ENCODE measurements around the gene PARP12. TPM values are rescaled to one million over a fixed set of nuclear protein-coding genes. Genes with fewer than 3 reads are reported as not detected.

PARP12 gene
- total and polyA plus RNA-seq, 11 donors = 6.8 to 65.9 (median 12.6) TPM

- intact Hi-C loops (cut with DNase I) = no loop called here
- WGBS, 4 donors = 91 to 95% (median 94%) methylated on average over 9 of the region's 9 CpGs
- Histone ChIP-seq H3K27ac (no peak overlapping the region), H3K4me3 (no peak overlapping the region), H3K27me3 (no peaks in the 10 kb centered on the region), H3K4me1 (no peaks in the 10 kb centered on the region), H3K9me3 (no peaks in the 10 kb centered on the region), H3K36me3 (peaks cover 0 to 23% (median 0%) of the 10 kb centered on the region in 9 donors)
- ATAC-seq (no peak), DNase-seq (no peak)
- TF ChIP-seq POLR2A (IDR thresholded peaks at IDR 0.05) (no peak), CTCF (IDR thresholded peaks at IDR 0.05) (no peak)
Observed at GRCh38 chr7:140016540-140016939, 46.2 kb downstream of the PARP12 start.

DNA sequence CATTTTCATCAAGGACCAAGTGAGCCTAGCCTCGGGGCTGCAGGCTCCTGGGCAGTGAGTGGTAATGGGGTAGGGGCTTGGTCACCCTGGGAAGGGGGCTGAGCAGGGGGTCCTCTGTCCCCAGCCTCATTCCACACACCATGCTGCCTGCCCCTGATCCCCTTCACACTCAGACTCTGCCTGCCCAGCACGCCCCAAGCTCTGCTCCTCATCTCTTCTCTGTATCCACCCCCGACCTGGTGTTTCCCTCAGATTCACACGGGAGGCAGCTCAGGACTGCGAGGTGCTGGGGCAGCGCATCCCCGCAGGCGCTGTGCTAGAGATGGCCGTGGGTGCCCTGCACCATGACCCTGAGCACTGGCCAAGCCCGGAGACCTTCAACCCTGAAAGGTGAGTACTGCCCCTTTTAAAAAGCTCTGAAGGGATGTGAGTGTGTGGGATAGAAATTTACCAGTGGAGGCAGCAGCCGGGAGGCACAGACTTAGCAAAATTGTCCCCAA lies 47.2 kb downstream of the PARP12 start:
- H3K27ac ChIP-seq = no peak overlapping the region
- no peaks in the 10 kb centered on the region for H3K9me3 ChIP-seq
- ATAC-seq = no peak
- intact Hi-C loops (cut with DNase I) = no loop called here
- no peak overlapping the region for H3K4me3 ChIP-seq
- no peaks in the 10 kb centered on the region for H3K4me1 ChIP-seq
- 89 to 91% (median 90%) methylated on average over 9 to 11 of the region's 11 CpGs for WGBS, 4 donors
- no peaks in the 10 kb centered on the region for H3K27me3 ChIP-seq
- peaks cover 0 to 13% (median 0%) of the 10 kb centered on the region in 9 donors for H3K36me3 ChIP-seq
- TF ChIP-seq CTCF (IDR thresholded peaks at IDR 0.05) (no peak), POLR2A (IDR thresholded peaks at IDR 0.05) (no peak)
- DNase-seq = no peak

DNA sequence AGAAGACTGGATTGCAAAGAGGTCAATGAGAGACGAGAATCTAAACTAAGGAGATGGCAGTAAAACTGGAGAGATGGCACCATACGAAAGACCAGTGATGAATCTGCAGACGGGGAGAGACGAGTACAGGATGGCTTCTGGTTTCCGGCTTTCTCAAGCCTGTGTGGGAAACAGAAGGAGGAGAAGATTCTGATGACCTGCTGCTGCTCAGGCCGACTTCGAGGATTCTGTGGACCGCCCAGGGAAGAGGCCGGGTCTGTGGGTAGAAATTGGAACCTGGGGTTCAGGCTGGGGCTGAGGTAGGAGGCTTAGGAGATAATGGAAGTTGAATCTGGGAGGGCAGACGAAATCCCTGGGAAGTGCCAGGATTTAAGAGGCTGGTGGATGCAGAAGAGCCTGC lies 48.6 kb downstream of the PARP12 start:
- 92 to 95% (median 93%) methylated on average over 10 of the region's 10 CpGs for WGBS, 4 donors

GRCh38 chr7:140013676-140014075 lies 49.1 kb downstream of the PARP12 start:
- Histone ChIP-seq H3K36me3 (peaks cover 0 to 13% (median 0%) of the 10 kb centered on the region in 9 donors), H3K27ac (no peak overlapping the region), H3K4me1 (no peaks in the 10 kb centered on the region), H3K9me3 (no peaks in the 10 kb centered on the region), H3K4me3 (no peak overlapping the region), H3K27me3 (no peaks in the 10 kb centered on the region)
- WGBS, 4 donors = 95 to 100% (median 95%) methylated on average over 4 of the region's 4 CpGs
- peak in 1 of 4 donors; percentile 16 for ATAC-seq
- TF ChIP-seq POLR2A (IDR thresholded peaks at IDR 0.05) (no peak), CTCF (IDR thresholded peaks at IDR 0.05) (no peak)
- no peak for DNase-seq
- intact Hi-C loops (cut with DNase I) = no loop called here

More for the DNA sequence above, 48.6 kb downstream of the PARP12 start:
- intact Hi-C loops (cut with DNase I) = no loop called here
- no peaks in the 10 kb centered on the region for H3K27me3 ChIP-seq
- no peak for ATAC-seq
- H3K4me1 ChIP-seq = no peaks in the 10 kb centered on the region
- no peak for DNase-seq
- no peaks in the 10 kb centered on the region for H3K9me3 ChIP-seq
- H3K36me3 ChIP-seq = peaks cover 0 to 13% (median 0%) of the 10 kb centered on the region in 9 donors
- TF ChIP-seq CTCF (IDR thresholded peaks at IDR 0.05) (no peak), POLR2A (IDR thresholded peaks at IDR 0.05) (no peak)
- H3K27ac ChIP-seq = no peak overlapping the region
- H3K4me3 ChIP-seq = no peak overlapping the region
